ENCODE data around the gene ODAM. TPM values are rescaled to one million over a fixed set of nuclear protein-coding genes. Genes with fewer than 3 reads are reported as not detected.

ODAM gene, protein sequence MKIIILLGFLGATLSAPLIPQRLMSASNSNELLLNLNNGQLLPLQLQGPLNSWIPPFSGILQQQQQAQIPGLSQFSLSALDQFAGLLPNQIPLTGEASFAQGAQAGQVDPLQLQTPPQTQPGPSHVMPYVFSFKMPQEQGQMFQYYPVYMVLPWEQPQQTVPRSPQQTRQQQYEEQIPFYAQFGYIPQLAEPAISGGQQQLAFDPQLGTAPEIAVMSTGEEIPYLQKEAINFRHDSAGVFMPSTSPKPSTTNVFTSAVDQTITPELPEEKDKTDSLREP
- not detected for total RNA-seq
- long read RNA-seq: 0 reads

DNA sequence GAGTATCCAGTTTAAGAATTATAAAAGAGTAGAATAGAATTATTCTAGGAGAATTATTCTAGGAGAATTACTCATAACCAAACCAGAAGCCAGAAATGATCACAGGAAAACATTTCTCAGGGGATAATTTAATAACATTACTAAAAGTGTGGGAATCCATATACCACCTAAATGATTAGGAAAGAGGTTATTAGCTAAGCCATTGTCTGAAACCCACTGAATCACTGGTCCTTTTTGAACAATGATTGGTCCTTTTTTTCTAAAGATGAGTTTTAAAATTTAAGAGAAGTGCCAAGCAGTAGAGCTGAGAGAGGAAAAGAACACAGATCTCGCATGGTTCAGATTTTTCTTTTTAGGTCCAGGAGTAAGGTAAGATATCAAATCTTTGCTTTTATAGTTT lies at the start of gene ODAM:
Gene ODAM (plus strand): TSS at position 301 of the 400 bp plus-strand sequence. CDS start 819 bp downstream, outside the sequence.
- H3K9me3 ChIP-seq: no peaks in the 10 kb centered on the region
- no peak within 1 kb of the TSS for H3K4me3 ChIP-seq
- H3K27ac ChIP-seq: no peak within 1 kb of the TSS
- WGBS (ENCODE audit: insufficient coverage, low coverage, low lambda C conversion rate, missing lambda C conversion rate): 90% methylated on average over 1 of the region's 1 CpG
- DNase-seq (no peak), ATAC-seq (no peak)
- H3K27me3 ChIP-seq: no peaks in the 10 kb centered on the region
- H3K36me3 ChIP-seq: no peaks in the 10 kb centered on the region
- no peaks in the 10 kb centered on the region for H3K4me1 ChIP-seq
- intact Hi-C loops (cut with DNase I): no loop called here
- TF ChIP-seq, protein P1, sequence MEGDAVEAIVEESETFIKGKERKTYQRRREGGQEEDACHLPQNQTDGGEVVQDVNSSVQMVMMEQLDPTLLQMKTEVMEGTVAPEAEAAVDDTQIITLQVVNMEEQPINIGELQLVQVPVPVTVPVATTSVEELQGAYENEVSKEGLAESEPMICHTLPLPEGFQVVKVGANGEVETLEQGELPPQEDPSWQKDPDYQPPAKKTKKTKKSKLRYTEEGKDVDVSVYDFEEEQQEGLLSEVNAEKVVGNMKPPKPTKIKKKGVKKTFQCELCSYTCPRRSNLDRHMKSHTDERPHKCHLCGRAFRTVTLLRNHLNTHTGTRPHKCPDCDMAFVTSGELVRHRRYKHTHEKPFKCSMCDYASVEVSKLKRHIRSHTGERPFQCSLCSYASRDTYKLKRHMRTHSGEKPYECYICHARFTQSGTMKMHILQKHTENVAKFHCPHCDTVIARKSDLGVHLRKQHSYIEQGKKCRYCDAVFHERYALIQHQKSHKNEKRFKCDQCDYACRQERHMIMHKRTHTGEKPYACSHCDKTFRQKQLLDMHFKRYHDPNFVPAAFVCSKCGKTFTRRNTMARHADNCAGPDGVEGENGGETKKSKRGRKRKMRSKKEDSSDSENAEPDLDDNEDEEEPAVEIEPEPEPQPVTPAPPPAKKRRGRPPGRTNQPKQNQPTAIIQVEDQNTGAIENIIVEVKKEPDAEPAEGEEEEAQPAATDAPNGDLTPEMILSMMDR (IDR thresholded peaks at IDR 0.05): no peak
- TF ChIP-seq POLR2A (IDR thresholded peaks at IDR 0.05): no peak

DNA sequence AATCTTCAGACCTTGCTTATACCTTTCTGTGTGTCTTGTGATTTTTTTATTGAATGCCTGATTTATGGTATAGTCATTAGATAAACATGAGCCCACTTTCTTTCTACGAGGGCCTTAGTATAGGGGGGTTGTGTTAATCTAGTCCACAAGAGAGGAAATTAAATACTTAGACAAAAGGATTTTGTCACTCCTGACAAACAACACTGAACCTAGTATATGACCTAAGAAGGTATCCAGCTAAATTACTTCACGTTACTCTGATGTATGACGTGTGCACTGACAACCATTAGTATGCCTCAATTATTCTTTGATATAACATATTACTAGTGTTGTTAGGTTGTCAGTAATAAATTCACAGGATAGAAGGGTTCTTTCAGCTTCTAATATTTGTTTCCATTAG lies 44.3 kb upstream of the ODAM start:
- no peaks in the 10 kb centered on the region for H3K9me3 ChIP-seq
- DNase-seq (no peak), ATAC-seq (no peak)
- TF ChIP-seq, protein P1 (IDR thresholded peaks at IDR 0.05): no peak
- no peak for TF ChIP-seq POLR2A (IDR thresholded peaks at IDR 0.05)
- H3K36me3 ChIP-seq: no peaks in the 10 kb centered on the region
- no peak overlapping the region for H3K4me3 ChIP-seq
- intact Hi-C loops (cut with DNase I): no loop called here
- H3K27me3 ChIP-seq: no peaks in the 10 kb centered on the region
- no peak overlapping the region for H3K27ac ChIP-seq
- H3K4me1 ChIP-seq: no peaks in the 10 kb centered on the region
- WGBS (ENCODE audit: insufficient coverage, low coverage, low lambda C conversion rate, missing lambda C conversion rate): 67% methylated on average over 3 of the region's 3 CpGs

DNA sequence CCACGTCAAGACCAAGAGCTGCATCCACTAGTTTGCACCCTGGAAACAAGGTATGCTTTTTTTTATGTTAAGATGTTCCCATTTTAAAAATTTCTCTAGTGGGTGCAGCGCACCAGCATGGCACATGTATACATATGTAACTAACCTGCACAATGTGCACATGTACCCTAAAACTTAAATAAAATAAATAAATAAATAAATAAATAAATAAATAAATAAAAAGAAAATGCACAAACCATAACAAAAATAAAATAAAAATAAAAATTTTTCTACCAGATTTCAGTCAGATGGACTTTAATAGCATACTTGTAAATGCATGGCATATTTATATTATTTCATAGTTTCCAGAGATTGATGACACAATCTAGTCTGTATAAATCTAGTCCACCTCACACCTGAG lies 43.4 kb upstream of the ODAM start:
- 81% methylated on average over 2 of the region's 2 CpGs for WGBS (ENCODE audit: insufficient coverage, low coverage, low lambda C conversion rate, missing lambda C conversion rate)
- no peaks in the 10 kb centered on the region for H3K27me3 ChIP-seq
- no peak for ATAC-seq
- H3K27ac ChIP-seq: no peak overlapping the region
- H3K4me3 ChIP-seq: no peak overlapping the region
- no peaks in the 10 kb centered on the region for H3K36me3 ChIP-seq
- TF ChIP-seq, protein P1 (IDR thresholded peaks at IDR 0.05): no peak
- TF ChIP-seq POLR2A (IDR thresholded peaks at IDR 0.05): no peak
- no peaks in the 10 kb centered on the region for H3K9me3 ChIP-seq
- DNase-seq: no peak
- intact Hi-C loops (cut with DNase I): no loop called here
- no peaks in the 10 kb centered on the region for H3K4me1 ChIP-seq

DNA sequence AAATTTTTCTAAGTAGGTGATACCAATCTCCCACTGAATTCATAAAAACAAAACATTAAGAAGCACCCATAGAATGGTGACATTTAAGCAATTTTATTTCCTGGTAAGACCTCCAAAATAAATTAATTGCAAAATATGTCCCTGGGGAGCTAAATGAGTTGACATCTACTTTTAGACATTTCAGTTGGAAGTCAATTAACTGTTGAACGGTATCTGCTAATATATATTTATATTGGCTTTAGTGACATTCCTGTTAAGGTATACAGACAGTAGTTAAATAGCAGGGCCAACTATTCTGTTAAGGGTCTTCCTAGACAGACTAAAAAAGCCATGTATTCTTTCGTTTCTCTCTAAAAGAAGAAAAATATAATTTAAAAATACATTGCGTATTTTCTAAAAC lies 41.6 kb upstream of the ODAM start, which contains the start of gene PRR27:
Gene PRR27 (plus strand): TSS at position 301 of the 400 bp plus-strand sequence. CDS start 139 bp downstream, outside the sequence.
- H3K27ac ChIP-seq: no peak within 1 kb of the TSS
- ATAC-seq (no peak), DNase-seq (no peak)
- TF ChIP-seq POLR2A (IDR thresholded peaks at IDR 0.05): no peak
- no peaks in the 10 kb centered on the region for H3K4me1 ChIP-seq
- no peaks in the 10 kb centered on the region for H3K9me3 ChIP-seq
- H3K36me3 ChIP-seq: no peaks in the 10 kb centered on the region
- H3K27me3 ChIP-seq: no peaks in the 10 kb centered on the region
- no peak within 1 kb of the TSS for H3K4me3 ChIP-seq
- intact Hi-C loops (cut with DNase I): no loop called here
- WGBS (ENCODE audit: insufficient coverage, low coverage, low lambda C conversion rate, missing lambda C conversion rate): 76% methylated on average over 3 of the region's 3 CpGs

DNA sequence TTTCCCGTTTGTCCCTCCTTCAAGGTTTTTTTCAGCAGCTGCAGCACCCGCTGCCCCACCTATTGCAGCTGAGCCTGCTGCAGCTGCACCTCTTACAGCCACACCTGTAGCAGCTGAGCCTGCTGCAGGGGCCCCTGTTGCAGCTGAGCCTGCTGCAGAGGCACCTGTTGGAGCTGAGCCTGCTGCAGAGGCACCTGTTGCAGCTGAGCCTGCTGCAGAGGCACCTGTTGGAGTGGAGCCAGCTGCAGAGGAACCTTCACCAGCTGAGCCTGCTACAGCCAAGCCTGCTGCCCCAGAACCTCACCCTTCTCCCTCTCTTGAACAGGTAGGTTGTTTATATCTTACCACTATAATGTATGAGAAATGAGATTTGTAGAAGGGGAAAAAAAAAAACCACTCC lies 36.9 kb upstream of the ODAM start:
- Histone ChIP-seq H3K4me3 (no peak overlapping the region), H3K4me1 (no peaks in the 10 kb centered on the region), H3K27ac (no peak overlapping the region), H3K27me3 (no peaks in the 10 kb centered on the region), H3K9me3 (no peaks in the 10 kb centered on the region), H3K36me3 (no peaks in the 10 kb centered on the region)
- 79% methylated on average over 2 of the region's 2 CpGs for whole genome bisulfite sequencing (ENCODE audit: insufficient coverage, low coverage, low lambda C conversion rate, missing lambda C conversion rate)
- no peak for TF ChIP-seq POLR2A (IDR thresholded peaks at IDR 0.05)
- TF ChIP-seq, protein P1 (IDR thresholded peaks at IDR 0.05): no peak
- no peak for ATAC-seq
- no peak for DNase-seq
- intact Hi-C loops (cut with DNase I): no loop called here

Data from right lobe of liver (tissue), 6 donors.